ENCODE results near the gene LGI1. TPM values are rescaled to one million over a fixed set of nuclear protein-coding genes. Genes with fewer than 3 reads are reported as not detected.

LGI1 gene
- total RNA-seq, 1 donor from 2014 or later: not detected

DNA sequence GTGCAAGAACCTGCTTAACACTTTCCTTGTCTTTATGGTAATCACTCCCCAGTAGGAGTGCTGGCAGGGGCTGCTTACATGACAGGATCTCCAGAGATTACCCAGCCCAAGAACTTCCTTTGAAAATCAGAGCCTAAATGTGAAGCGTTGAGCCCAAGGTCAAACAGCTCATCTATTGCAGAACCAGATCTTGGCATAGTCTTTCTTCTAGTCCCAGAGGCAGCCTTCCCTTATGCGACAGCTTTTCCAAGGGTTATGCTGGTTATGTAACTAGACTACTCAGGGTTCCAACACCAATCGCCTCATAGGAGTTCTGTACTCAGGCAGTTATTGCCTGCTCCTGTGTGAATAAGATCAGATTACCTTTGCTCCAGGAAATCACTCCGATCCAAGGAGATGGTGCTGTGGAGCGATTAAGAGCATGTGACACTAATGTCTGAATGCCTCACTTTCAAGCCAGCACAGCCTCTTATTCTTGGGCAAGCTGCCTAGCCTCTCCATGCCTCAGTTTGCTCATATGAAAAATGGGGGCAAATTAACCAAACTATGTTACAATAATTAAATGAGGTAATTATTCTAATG, 8.4 kb upstream of the LGI1 start:
- Mint-ChIP-seq H3K27ac (no peak overlapping the region), H3K4me1 (peaks cover 10% of the 10 kb centered on the region), H3K9me3 (no peaks in the 10 kb centered on the region), H3K4me3 (no peak overlapping the region), H3K36me3 (ENCODE audit: low read depth) (no peaks in the 10 kb centered on the region), H3K27me3 (peaks cover 15% of the 10 kb centered on the region)
- CTCF ChIA-PET: interaction anchor here (1.1 kb wide), 1 partner anchor 66 kb away, joined by 4 read pairs; no protein-coding TSS in a partner anchor
- POLR2A ChIA-PET: interaction anchor here (0.7 to 1.0 kb wide), 2 partner anchors 46 to 1629 kb away, joined by 3 read pairs; no protein-coding TSS in a partner anchor
- ATAC-seq (ENCODE audit: low read depth): no peak
- no peak for DNase-seq
- intact Hi-C loops (cut with micrococcal nuclease): no loop called here
- TF ChIP-seq, protein P1, sequence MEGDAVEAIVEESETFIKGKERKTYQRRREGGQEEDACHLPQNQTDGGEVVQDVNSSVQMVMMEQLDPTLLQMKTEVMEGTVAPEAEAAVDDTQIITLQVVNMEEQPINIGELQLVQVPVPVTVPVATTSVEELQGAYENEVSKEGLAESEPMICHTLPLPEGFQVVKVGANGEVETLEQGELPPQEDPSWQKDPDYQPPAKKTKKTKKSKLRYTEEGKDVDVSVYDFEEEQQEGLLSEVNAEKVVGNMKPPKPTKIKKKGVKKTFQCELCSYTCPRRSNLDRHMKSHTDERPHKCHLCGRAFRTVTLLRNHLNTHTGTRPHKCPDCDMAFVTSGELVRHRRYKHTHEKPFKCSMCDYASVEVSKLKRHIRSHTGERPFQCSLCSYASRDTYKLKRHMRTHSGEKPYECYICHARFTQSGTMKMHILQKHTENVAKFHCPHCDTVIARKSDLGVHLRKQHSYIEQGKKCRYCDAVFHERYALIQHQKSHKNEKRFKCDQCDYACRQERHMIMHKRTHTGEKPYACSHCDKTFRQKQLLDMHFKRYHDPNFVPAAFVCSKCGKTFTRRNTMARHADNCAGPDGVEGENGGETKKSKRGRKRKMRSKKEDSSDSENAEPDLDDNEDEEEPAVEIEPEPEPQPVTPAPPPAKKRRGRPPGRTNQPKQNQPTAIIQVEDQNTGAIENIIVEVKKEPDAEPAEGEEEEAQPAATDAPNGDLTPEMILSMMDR (IDR thresholded peaks at IDR 0.05): no peak

DNA sequence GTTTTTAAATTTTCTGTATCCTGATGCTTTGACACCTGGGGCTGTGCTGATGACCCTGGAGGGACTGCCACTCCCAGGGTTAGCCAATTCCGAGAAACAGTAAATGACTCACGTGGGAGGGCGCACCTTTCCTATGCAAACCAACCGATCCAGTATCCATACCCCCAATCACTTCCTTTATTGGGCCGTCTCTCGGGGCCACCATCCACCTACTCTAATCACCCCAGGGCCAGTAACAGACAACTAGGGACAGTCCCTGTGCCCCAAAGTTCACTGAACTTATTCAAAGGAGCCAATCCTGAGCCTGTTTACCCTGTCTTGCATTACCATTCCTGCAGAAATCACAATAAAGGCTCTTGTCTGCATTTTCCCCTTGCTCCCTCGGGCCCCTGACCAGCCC, 6.6 kb upstream of the LGI1 start:
- peaks cover 10% of the 10 kb centered on the region for H3K4me1 Mint-ChIP-seq
- TF ChIP-seq, protein P1 (IDR thresholded peaks at IDR 0.05): no peak
- intact Hi-C loops (cut with micrococcal nuclease): no loop called here
- H3K27ac Mint-ChIP-seq: no peak overlapping the region
- DNase-seq (no peak), ATAC-seq (ENCODE audit: low read depth) (no peak)
- ChIA-PET POLR2A (no interaction called here), CTCF (no interaction called here)
- H3K4me3 Mint-ChIP-seq: no peak overlapping the region
- H3K9me3 Mint-ChIP-seq: no peaks in the 10 kb centered on the region
- peaks cover 26% of the 10 kb centered on the region for H3K27me3 Mint-ChIP-seq
- H3K36me3 Mint-ChIP-seq (ENCODE audit: low read depth): no peaks in the 10 kb centered on the region

DNA sequence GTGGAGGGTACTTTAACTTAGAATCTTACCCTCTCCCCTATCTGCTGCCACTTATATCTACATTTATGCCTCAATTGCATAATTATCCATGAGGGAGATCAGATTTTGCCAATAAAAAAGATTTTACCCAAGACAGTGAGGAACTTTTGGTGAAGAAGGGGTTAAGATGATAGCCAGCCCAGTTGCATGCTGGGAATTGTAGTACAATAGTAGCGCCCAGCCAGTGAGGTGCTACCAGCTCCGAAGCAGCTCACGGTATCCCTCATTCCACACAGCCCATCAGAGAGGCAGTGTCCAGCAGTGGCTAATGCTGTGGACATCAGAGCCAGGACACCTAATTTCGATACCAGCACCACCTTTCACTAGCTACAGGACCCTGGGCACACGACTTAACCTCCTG, 5.9 kb upstream of the LGI1 start:
- intact Hi-C loops (cut with micrococcal nuclease): loop anchor here (1.0 kb wide), 1 partner anchor 50 kb away; the partner anchor contains the start of gene FRA10AC1
- Mint-ChIP-seq H3K4me3 (peak overlapping the region; percentile 56), H3K4me1 (peaks cover 8% of the 10 kb centered on the region), H3K27me3 (peaks cover 33% of the 10 kb centered on the region), H3K36me3 (ENCODE audit: low read depth) (no peaks in the 10 kb centered on the region), H3K27ac (no peak overlapping the region), H3K9me3 (no peaks in the 10 kb centered on the region)
- DNase-seq (no peak), ATAC-seq (ENCODE audit: low read depth) (peak; percentile 68)
- TF ChIP-seq, protein P1 (IDR thresholded peaks at IDR 0.05): no peak
- ChIA-PET POLR2A (interaction anchor here (1.2 kb wide), 1 partner anchor 49 kb away, joined by 4 read pairs; the partner anchor contains the start of gene FRA10AC1), CTCF (interaction anchor here (0.9 kb wide), 1 partner anchor 57 kb away, joined by 3 read pairs; no protein-coding TSS in a partner anchor)

DNA sequence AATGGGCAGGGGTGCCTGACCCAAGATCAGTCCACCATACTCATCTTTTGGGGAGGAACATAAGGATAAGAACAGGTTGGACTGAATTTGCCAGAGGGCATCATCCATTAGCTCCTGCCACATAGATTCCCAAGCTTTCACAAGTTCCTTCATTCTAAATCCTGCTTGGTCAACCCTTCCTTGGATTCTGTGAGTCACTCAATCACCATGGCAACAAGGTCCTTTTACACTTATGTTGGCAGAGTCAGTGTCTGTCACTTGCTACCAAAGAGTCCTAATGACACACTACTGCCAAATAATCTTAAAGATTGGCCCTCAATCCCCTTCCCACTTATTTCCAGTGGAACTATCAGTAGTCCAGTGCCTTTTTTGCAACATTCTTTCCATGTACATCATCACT, 5.0 kb upstream of the LGI1 start:
- peaks cover 40% of the 10 kb centered on the region for H3K27me3 Mint-ChIP-seq

DNA sequence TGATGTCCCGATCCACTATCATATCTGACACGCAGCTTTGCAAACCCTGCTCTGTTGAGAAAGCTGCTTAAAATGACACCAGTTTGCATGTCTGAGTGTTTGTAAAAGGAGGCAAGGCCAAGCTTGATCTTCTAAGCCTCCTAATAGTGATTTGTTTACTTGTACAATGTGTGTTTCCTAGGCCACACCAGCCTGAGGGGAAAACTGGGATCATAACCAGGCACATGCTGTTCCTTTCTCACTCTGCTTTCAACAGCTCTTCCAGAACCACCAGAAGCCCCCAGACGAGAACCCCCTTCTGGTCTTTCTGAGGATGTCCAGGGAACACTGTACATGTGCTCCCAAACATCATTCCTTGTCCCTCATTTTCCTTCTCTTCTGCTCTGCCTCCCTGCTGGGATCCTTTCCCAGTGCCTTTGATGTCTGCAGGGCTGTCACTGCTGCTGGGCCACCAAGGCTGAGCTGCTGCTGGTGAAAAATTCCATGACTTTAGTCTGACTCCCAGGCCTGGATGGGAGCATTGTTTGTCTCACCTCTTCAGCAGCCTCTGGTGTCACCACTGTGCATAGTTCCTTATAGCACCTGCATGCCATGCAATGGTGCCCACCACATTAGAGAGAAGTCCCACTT, 4.0 kb upstream of the LGI1 start:
- H3K4me1 Mint-ChIP-seq: peaks cover 8% of the 10 kb centered on the region

More for the DNA sequence above, 5.0 kb upstream of the LGI1 start:
- H3K4me1 Mint-ChIP-seq: peaks cover 4% of the 10 kb centered on the region
- H3K27ac Mint-ChIP-seq: no peak overlapping the region
- CTCF ChIA-PET: no interaction called here
- TF ChIP-seq, protein P1 (IDR thresholded peaks at IDR 0.05): no peak
- H3K9me3 Mint-ChIP-seq: no peaks in the 10 kb centered on the region
- DNase-seq (no peak), ATAC-seq (ENCODE audit: low read depth) (no peak)
- POLR2A ChIA-PET: interaction anchor here (1.2 kb wide), 1 partner anchor 50 kb away, joined by 4 read pairs; the partner anchor contains the start of gene FRA10AC1
- H3K4me3 Mint-ChIP-seq: no peak overlapping the region
- intact Hi-C loops (cut with micrococcal nuclease): loop anchor here (1.0 kb wide), 1 partner anchor 50 kb away; the partner anchor contains the start of gene FRA10AC1
- H3K36me3 Mint-ChIP-seq (ENCODE audit: low read depth): no peaks in the 10 kb centered on the region

More for the DNA sequence above, 4.0 kb upstream of the LGI1 start:
- Mint-ChIP-seq H3K27ac (no peak overlapping the region), H3K4me3 (no peak overlapping the region), H3K36me3 (ENCODE audit: low read depth) (no peaks in the 10 kb centered on the region), H3K27me3 (peaks cover 50% of the 10 kb centered on the region), H3K9me3 (no peaks in the 10 kb centered on the region)
- no peak for ATAC-seq (ENCODE audit: low read depth)
- POLR2A ChIA-PET: no interaction called here
- intact Hi-C loops (cut with micrococcal nuclease): no loop called here
- TF ChIP-seq, protein P1 (IDR thresholded peaks at IDR 0.05): no peak
- no peak for DNase-seq
- CTCF ChIA-PET: no interaction called here
